GM18511 (cell line): ENCODE measurements around the gene NPC2.
"Not testable (repeated sequence)": the region's sequence is repeated elsewhere in the genome, so short reads cannot be mapped to it uniquely, and the experiment has no call there.

ENCODE experiments used
- ATAC-seq: cut with Tn5 transposase; IDR thresholded peaks from one replicate; pipeline ENCODE4 v1.9.1; 2021; ENCODE audit warnings: mild to moderate bottlenecking, moderate library complexity; ENCODE audit not compliant: unreplicated experiment

NPC2 gene

GRCh38 chr14:74472601-74473000 is 20.5 kb downstream of the NPC2 start:
- ATAC-seq = no peak

- ATAC-seq = no peak
These were observed 23.3 kb downstream of the NPC2 start for GRCh38 chr14:74469548-74470518.

- ATAC-seq = no peak
These were observed 24.6 kb downstream of the NPC2 start for GRCh38 chr14:74468513-74468912.

GRCh38 chr14:74465335-74465734 is 27.8 kb downstream of the NPC2 start:
- no peak for ATAC-seq

GRCh38 chr14:74464785-74465184 is 28.3 kb downstream of the NPC2 start:
- ATAC-seq = no peak

GRCh38 chr14:74463697-74464096 is 29.4 kb downstream of the NPC2 start:
- no peak for ATAC-seq

GRCh38 chr14:74462993-74463392 is 30.1 kb downstream of the NPC2 start:
- ATAC-seq = no peak

- ATAC-seq = no peak
These were observed 33.1 kb downstream of the NPC2 start for GRCh38 chr14:74459976-74460375.

GRCh38 chr14:74459289-74459946 is 33.7 kb downstream of the NPC2 start:
- no peak for ATAC-seq

- ATAC-seq = no peak
These were observed 35.6 kb downstream of the NPC2 start for GRCh38 chr14:74457565-74457895.

- ATAC-seq = no peak
These were observed 36.2 kb downstream of the NPC2 start for GRCh38 chr14:74456684-74457564.

GRCh38 chr14:74454397-74454796 is 38.7 kb downstream of the NPC2 start:
- ATAC-seq = not testable (repeated sequence)

GRCh38 chr14:74444866-74445265 is 48.2 kb downstream of the NPC2 start:
- ATAC-seq = no peak

GRCh38 chr14:74442757-74443156 is 50.3 kb downstream of the NPC2 start:
- ATAC-seq = no peak

GRCh38 chr14:74441113-74441512 is 52.0 kb downstream of the NPC2 start:
- ATAC-seq = no peak

GRCh38 chr14:74438351-74438915 is 54.7 kb downstream of the NPC2 start:
- ATAC-seq = no peak

GRCh38 chr14:74437496-74438053 is 55.5 kb downstream of the NPC2 start:
- ATAC-seq = no peak

GRCh38 chr14:74434294-74434693 is 58.8 kb downstream of the NPC2 start:
- ATAC-seq = no peak

- no peak for ATAC-seq
These were observed 63.1 kb downstream of the NPC2 start for GRCh38 chr14:74429991-74430390.
